B cell (primary cell): ENCODE results near the gene RETREG1. TPM values are rescaled to one million over a fixed set of nuclear protein-coding genes. Genes with fewer than 3 reads are reported as not detected.

Experiments used
- ATAC-seq: fragments of 200-7000 bp; cut with Tn5 transposase; one replicate; pipeline ENCODE4 v1.10.0; 2021; ENCODE audit warnings: low read depth, mild to moderate bottlenecking, moderate number of reproducible peaks, moderate library complexity
- CTCF ChIA-PET: fragments of 350-600 bp; sonication (Branson Sonifier 250); formaldehyde crosslinking; loops from one replicate; lab custom pipeline; 2021; ENCODE audit warnings: antibody characterized with exemption, inconsistent platforms; lab: Charles Lee
- POLR2A ChIA-PET: fragments of 350-600 bp; sonication (Branson Sonifier 250); formaldehyde crosslinking; loops from one replicate; lab custom pipeline; 2021; ENCODE audit warnings: antibody characterized with exemption; lab: Charles Lee
- DNase-seq: peaks from one replicate; pipeline ENCODE4 v3.0.0; 2013
- H2AFZ ChIP-seq: 2 replicates; pipeline ENCODE4 v1.6.1; 2012; ENCODE audit warnings: mild to moderate bottlenecking, low read depth, low read length; ENCODE audit not compliant: insufficient read depth, poor library complexity, severe bottlenecking
- H3K27ac ChIP-seq, 2 donors: 1 replicate in 1 of 2; 2 replicates in 1 of 2; pipeline ENCODE4 v1.5.1; 2012 to 2013; ENCODE audit warnings: low read length in 2 of 2, mild to moderate bottlenecking in 2 of 2, moderate library complexity in 1 of 2
- H3K27me3 ChIP-seq, 4 experiments: fragments of 200-600 bp in 1 of 4; sonication (generic) in 1 of 4; replicated peaks in 1 of 4; 1 replicate in 2 of 4; 2 replicates in 2 of 4; pipeline versions ENCODE4 v1.6.1 to v1.7.0; 2013 to 2016; ENCODE audit warnings: low read length in 3 of 4, mild to moderate bottlenecking in 2 of 4, mixed read lengths in 1 of 4, moderate library complexity in 1 of 4; ENCODE audit not compliant: insufficient read depth in 4 of 4, control insufficient read depth in 3 of 4; ENCODE audit errors: control extremely low read depth in 1 of 4
- H3K36me3 ChIP-seq, 2 experiments: replicated peaks in 1 of 2; 1 replicate in 1 of 2; 2 replicates in 1 of 2; pipeline versions ENCODE4 v1.6.1 to v1.7.1; 2013; ENCODE audit warnings: low read length in 1 of 2; ENCODE audit not compliant: insufficient read depth in 2 of 2, control insufficient read depth in 1 of 2; ENCODE audit errors: control extremely low read depth in 1 of 2, extremely low read depth in 1 of 2
- H3K4me1 ChIP-seq, 2 donors: fragments of 200-600 bp in 1 of 2; sonication (generic) in 1 of 2; 1 replicate in 1 of 2; 2 replicates in 1 of 2; pipeline versions ENCODE4 v1.5.1 to v1.6.1; 2013 to 2017; ENCODE audit warnings: low read length in 2 of 2; ENCODE audit not compliant: control insufficient read depth in 2 of 2, insufficient read depth in 2 of 2
- H3K4me2 ChIP-seq: replicated peaks from 2 replicates; pipeline ENCODE3; 2012; ENCODE audit warnings: mild to moderate bottlenecking, low read depth, low read length; ENCODE audit not compliant: poor library complexity, severe bottlenecking
- H3K4me3 ChIP-seq, 5 experiments: fragments of 200-600 bp in 1 of 5; sonication (generic) in 1 of 5; 1 replicate in 3 of 5; 2 replicates in 2 of 5; pipeline versions ENCODE4 v1.5.1 to v1.7.0; 2011 to 2016; ENCODE audit warnings: low read length in 4 of 5, mild to moderate bottlenecking in 4 of 5, low read depth in 2 of 5, control low read depth in 1 of 5, moderate library complexity in 1 of 5; ENCODE audit not compliant: insufficient read depth in 1 of 5; ENCODE audit errors: control extremely low read depth in 1 of 5, extremely low read depth in 1 of 5
- H3K79me2 ChIP-seq: fragments of 200-600 bp; sonication (generic); one replicate; pipeline ENCODE4 v1.6.0; 2016; ENCODE audit warnings: low read length; ENCODE audit not compliant: control insufficient read depth, insufficient read depth
- H3K9ac ChIP-seq: fragments of 200-600 bp; sonication (generic); 2 replicates; pipeline ENCODE4 v1.6.1; 2017; ENCODE audit warnings: mild to moderate bottlenecking, low read length, moderate library complexity
- H3K9me3 ChIP-seq, 3 donors: one replicate each; pipeline versions ENCODE4 v1.6.1 to v1.7.1; 2013; ENCODE audit warnings: low read length in 2 of 3; ENCODE audit not compliant: control insufficient read depth in 2 of 3, insufficient read depth in 1 of 3; ENCODE audit errors: control extremely low read depth in 1 of 3
- H4K20me1 ChIP-seq: 2 replicates; pipeline ENCODE4 v1.6.0; 2012; ENCODE audit warnings: mild to moderate bottlenecking, low read length; ENCODE audit not compliant: insufficient read depth, control insufficient read depth, poor library complexity, severe bottlenecking
- H3K27ac Mint-ChIP-seq: one replicate; pipeline ENCODE4 v1.8.0; 2021; ENCODE audit warnings: mixed read lengths
- H3K27me3 Mint-ChIP-seq: one replicate; pipeline ENCODE4 v1.8.0; 2021; ENCODE audit warnings: mixed read lengths
- H3K4me1 Mint-ChIP-seq: one replicate; pipeline ENCODE4 v1.8.0; 2021; ENCODE audit warnings: mixed read lengths
- H3K4me3 Mint-ChIP-seq: one replicate; pipeline ENCODE4 v1.8.0; 2021; ENCODE audit warnings: mixed read lengths
- H3K9me3 Mint-ChIP-seq: one replicate; pipeline ENCODE4 v1.8.0; 2022; ENCODE audit warnings: mixed read lengths; ENCODE audit not compliant: insufficient read depth
- EZH2 ChIP-seq: IDR thresholded peaks from 2 replicates; pipeline ENCODE4 v1.6.1; 2012; ENCODE audit warnings: borderline replicate concordance, low read depth, mild to moderate bottlenecking, moderate library complexity, low read length; ENCODE audit not compliant: insufficient read depth, poor library complexity, severe bottlenecking
- WGBS: methylation state at CpG from one replicate; pipeline ENCODE4 v1.1.5; 2013; ENCODE audit warnings: missing lambda C conversion rate; ENCODE audit not compliant: insufficient coverage; 5-methylcytosine and 5-hydroxymethylcytosine counted together
- intact Hi-C: fragments of 100-400 bp; cut with micrococcal nuclease; formaldehyde crosslinking; loops from one replicate; pipeline ENCODE4 v1.10.0; 2022
- polyA plus RNA-seq: library from polyadenylated mRNA; depleted of rRNA; stranded (reverse); fragments of >200 nt; gene quantifications from 2 replicates; pipeline ENCODE4 v1.2.3, GENCODE V29; 2012
- total RNA-seq, 2 donors: library from RNA; stranded (reverse); fragments of 120-200 nt in 1 of 2; gene quantifications; 1 replicate in 1 of 2; 2 replicates in 1 of 2; pipeline versions ENCODE4 v1.2.3 to v1.2.4, GENCODE V29; 2013 to 2022
- TF ChIP-seq, protein P1 (sequence below): fragments of 200-600 bp; IDR thresholded peaks from one replicate; pipeline ENCODE4 v1.8.0; 2022; ENCODE audit warnings: antibody characterized with exemption, mild to moderate bottlenecking

Gene RETREG1
- total and polyA plus RNA-seq, 2 donors (not counting 1 experiment from before 2014, with no cell fraction given), result 5.1 to 12.9 TPM

DNA sequence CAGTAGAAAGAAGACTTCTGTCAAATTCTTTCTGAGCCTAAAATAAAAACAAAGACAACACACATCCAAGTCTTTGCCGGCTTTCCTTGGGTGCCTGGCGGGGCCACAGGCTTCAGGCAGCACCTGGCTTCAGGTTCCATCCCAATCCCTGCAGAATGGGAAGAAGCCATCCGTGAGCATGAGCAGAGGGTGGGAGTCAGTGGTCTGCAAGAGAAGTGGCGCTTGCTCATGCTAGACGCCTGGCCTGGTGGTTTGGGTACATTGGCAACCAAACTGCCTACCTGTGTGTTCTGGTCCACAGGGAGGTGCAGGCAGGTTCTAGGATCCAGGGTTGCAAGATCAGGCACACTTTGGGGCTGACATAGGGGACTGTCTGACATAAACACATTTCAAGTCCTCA, 47.6 kb upstream of the RETREG1 start:
- Histone ChIP-seq H3K4me2 (no peak overlapping the region), H3K9ac (no peak overlapping the region), H2AFZ (no peak overlapping the region), H3K4me1 (no peaks in the 10 kb centered on the region), H3K9me3 (no peaks in the 10 kb centered on the region), H3K27ac (no peak overlapping the region), H3K79me2 (no peaks in the 10 kb centered on the region), H3K4me3 (no peak overlapping the region), H4K20me1 (no peaks in the 10 kb centered on the region), H3K36me3 (no peaks in the 10 kb centered on the region), H3K27me3 (no peaks in the 10 kb centered on the region)
- POLR2A ChIA-PET, result no interaction called here
- 91% methylated on average over 4 of the region's 5 CpGs for WGBS
- intact Hi-C loops, result no loop called here
- ATAC-seq (no peak), DNase-seq (no peak)
- CTCF ChIA-PET, result no interaction called here
- no peaks in the 10 kb centered on the region for H3K9me3 Mint-ChIP-seq
- TF ChIP-seq, protein P1, sequence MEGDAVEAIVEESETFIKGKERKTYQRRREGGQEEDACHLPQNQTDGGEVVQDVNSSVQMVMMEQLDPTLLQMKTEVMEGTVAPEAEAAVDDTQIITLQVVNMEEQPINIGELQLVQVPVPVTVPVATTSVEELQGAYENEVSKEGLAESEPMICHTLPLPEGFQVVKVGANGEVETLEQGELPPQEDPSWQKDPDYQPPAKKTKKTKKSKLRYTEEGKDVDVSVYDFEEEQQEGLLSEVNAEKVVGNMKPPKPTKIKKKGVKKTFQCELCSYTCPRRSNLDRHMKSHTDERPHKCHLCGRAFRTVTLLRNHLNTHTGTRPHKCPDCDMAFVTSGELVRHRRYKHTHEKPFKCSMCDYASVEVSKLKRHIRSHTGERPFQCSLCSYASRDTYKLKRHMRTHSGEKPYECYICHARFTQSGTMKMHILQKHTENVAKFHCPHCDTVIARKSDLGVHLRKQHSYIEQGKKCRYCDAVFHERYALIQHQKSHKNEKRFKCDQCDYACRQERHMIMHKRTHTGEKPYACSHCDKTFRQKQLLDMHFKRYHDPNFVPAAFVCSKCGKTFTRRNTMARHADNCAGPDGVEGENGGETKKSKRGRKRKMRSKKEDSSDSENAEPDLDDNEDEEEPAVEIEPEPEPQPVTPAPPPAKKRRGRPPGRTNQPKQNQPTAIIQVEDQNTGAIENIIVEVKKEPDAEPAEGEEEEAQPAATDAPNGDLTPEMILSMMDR, result no peak
- no peak for TF ChIP-seq EZH2
- H3K4me3 Mint-ChIP-seq, result no peak overlapping the region
- no peak overlapping the region for H3K27ac Mint-ChIP-seq
- H3K4me1 Mint-ChIP-seq, result no peaks in the 10 kb centered on the region
- H3K27me3 Mint-ChIP-seq, result no peaks in the 10 kb centered on the region

DNA sequence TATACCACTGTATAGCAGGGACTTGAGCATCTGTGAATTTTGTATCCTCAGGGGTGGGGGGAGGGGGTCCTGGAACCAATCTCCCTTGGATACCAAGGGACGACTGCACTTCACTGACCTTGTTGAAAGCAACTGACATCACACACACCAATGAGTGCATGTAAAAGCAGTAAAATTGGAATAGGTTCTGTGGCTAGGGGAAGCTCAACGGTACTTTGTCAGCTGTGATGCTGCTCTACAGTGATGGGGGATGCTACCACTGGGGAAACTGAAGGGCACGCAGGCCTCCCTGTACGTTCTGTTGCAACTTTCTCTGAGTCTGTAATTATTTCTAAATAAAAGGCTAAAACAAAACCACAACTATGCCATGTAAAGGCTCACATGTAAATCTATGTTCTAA, 47.0 kb upstream of the RETREG1 start:
- Mint-ChIP-seq H3K27me3 (no peaks in the 10 kb centered on the region), H3K4me1 (no peaks in the 10 kb centered on the region), H3K9me3 (no peaks in the 10 kb centered on the region), H3K27ac (no peak overlapping the region), H3K4me3 (no peak overlapping the region)
- H3K36me3 ChIP-seq, result no peaks in the 10 kb centered on the region
- H3K4me3 ChIP-seq, result no peak overlapping the region
- no peaks in the 10 kb centered on the region for H3K27me3 ChIP-seq
- no peak overlapping the region for H3K27ac ChIP-seq
- 75% methylated on average over 1 of the region's 4 CpGs for WGBS
- no peak for DNase-seq
- H3K9ac ChIP-seq, result no peak overlapping the region
- TF ChIP-seq, protein P1, result no peak
- no peak for TF ChIP-seq EZH2
- no peak overlapping the region for H3K4me2 ChIP-seq
- no peak overlapping the region for H2AFZ ChIP-seq
- H4K20me1 ChIP-seq, result no peaks in the 10 kb centered on the region
- no peaks in the 10 kb centered on the region for H3K4me1 ChIP-seq
- intact Hi-C loops, result no loop called here
- POLR2A ChIA-PET, result no interaction called here
- CTCF ChIA-PET, result interaction anchor here (1.5 kb wide), 1 partner anchor 174 kb away, joined by 4 read pairs; no protein-coding TSS in a partner anchor
- ATAC-seq, result no peak
- H3K79me2 ChIP-seq, result no peaks in the 10 kb centered on the region
- H3K9me3 ChIP-seq, result no peaks in the 10 kb centered on the region
